ENCODE data around the gene SYNJ2.

Gene SYNJ2

GRCh38 chr6:158015188-158015506, 33.5 kb downstream of the SYNJ2 start:
- DNase-seq: no peak

GRCh38 chr6:158016571-158017383, 35.1 kb downstream of the SYNJ2 start:
- DNase-seq: no peak

DNA sequence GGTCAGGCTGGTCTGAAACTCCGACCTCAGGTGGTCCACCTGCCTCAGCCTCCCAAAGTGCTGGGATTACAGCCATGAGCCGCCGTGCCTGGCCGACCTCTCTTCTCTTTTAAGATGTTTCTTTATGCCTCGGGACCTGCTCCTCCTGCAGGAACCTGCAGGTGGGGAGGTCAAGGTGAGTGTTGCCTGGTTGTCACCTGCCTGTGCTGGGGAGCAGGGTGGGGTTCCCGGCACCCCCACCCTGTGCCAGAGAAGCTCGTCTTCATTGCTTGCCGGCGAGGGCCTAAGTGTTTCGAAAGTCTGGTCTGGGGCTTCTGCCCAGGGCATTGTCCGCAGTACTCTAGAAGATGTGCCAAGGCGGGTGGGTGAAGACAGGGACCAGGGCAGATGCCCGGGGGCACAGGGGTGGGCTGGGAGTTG, 36.0 kb downstream of the SYNJ2 start:
- no peak for DNase-seq

GRCh38 chr6:158018041-158018771, 36.5 kb downstream of the SYNJ2 start:
- no peak for DNase-seq

DNA sequence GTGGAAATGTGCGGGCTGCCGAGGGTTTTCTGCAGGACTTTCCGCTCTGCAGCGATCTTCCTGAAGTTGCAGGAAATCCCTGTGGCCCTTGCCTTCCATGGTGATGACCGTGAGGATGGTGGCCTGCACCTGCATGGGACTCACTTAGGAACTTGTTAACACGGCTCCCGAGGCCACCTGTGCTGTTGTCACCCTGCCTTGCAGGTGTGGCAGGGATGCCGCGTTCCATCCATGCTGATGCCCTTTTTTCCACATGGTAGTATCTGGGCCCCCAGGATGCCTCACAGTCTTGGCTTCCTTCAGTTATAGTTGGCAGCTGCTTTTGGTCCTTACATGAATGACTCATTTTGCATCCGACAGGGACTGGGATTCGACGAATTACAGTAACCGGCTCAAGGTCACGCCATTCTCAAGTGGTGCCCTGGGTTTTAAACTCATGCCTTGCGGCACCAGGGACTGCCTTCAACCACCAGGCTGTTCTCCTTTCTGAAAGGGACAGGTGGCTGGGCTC, 37.2 kb downstream of the SYNJ2 start:
- DNase-seq: no peak

DNA sequence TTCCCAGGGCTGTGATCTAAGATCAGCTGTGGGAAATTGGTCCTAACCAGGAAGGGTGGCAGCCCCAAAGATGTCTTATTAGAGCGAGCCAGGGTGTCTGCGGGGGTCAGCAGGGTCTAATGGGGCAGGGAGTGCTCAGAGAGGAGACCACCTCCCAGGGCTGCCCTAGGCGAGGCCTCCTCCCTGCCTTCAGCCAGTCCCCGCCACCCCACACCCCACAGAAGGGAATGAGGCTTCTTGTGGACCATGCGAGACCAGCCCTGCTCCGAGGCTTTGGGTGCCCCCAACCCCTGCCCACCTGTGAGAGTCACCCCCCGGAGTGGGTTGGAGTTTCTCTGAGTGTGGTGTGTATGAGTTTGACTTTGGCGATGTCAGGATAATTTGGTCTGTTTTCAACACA, 37.8 kb downstream of the SYNJ2 start:
- DNase-seq: no peak

DNA sequence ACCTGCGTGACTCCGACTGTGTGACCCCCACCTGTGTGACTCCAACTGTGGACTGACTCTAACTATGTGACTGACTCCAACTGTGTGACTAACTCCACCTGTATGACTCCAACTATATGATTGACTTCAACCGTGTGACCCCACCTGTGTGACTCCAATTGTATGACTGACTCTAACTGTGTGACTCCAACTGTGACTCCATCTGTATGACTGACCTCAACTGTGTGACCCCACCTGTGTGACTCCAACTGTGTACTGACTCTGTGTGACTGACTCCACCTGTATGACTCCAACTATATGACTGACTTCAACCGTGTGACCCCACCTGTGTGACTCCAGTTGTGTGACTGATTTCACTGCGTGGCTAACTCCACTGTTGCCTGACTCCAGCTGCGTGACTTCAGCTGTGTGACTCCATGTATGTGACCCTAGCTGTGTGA, 38.6 kb downstream of the SYNJ2 start:
- DNase-seq: no peak

GRCh38 chr6:158020811-158021210, 39.1 kb downstream of the SYNJ2 start:
- DNase-seq: no peak

- DNase-seq: no peak
These were observed 39.7 kb downstream of the SYNJ2 start for GRCh38 chr6:158021376-158021775.

DNA sequence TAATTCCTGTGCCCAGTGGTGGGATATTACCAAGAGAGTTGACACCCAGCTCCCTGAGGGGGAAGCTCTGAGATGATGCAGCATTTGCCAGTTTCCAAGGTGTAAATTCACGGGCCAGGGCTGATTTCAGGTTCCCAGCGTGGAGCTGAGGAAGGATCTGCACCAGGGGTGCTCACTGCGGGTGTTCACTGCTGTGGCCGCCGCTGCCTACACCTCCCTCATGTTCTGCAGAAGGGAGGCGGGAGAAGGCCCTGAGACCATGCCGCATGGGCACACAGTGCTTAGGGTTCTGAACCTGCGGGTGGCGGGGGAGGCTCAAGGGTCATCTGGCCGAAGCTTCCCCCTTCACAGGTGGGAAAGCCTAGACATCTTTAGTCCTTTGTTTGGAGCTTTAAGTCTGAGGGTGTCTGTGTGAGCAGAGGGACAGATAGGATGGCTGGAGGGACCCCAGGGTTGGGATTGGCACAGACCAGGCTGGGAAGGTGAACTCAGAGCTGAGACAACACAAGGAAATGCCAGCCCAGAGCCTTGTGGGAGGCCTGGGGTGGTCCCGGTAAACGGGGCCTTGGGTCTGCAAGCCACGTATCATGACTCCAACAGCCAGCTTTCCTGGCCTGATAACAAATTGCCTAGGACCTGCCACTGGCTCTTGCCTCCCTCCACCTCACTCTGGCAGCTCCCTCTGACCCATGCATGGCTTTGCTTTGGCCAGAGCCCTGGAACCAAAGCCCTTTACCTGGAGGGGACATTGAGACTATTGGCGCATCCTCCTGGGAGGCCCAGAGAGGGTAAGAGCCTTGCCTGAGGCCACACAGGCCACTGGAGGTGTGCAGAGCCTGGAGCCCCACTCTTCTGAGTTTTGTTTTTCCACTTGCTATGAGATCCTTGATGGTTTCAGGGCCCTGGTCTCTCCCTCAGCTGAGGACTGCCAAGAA, 40.4 kb downstream of the SYNJ2 start:
- DNase-seq: no peak

GRCh38 chr6:158022749-158023596, 41.3 kb downstream of the SYNJ2 start:
- DNase-seq: no peak

DNA sequence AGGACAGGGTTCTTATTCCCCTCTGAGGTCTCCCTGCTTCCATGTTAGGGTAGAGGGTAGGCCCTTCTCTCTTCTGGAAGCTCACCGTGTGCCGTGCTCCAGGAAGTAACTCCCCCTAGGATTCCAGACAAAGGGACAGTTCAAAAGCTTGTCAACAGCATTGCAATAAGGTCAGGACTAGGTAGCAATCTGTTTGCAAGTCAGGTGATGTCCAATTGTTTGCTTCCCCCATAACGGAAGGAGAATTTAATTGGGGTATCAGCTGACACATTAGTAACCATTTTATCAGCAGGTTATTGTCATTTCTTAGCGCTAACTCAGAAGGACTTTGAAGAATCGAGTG, 41.9 kb downstream of the SYNJ2 start:
- no peak for DNase-seq

DNA sequence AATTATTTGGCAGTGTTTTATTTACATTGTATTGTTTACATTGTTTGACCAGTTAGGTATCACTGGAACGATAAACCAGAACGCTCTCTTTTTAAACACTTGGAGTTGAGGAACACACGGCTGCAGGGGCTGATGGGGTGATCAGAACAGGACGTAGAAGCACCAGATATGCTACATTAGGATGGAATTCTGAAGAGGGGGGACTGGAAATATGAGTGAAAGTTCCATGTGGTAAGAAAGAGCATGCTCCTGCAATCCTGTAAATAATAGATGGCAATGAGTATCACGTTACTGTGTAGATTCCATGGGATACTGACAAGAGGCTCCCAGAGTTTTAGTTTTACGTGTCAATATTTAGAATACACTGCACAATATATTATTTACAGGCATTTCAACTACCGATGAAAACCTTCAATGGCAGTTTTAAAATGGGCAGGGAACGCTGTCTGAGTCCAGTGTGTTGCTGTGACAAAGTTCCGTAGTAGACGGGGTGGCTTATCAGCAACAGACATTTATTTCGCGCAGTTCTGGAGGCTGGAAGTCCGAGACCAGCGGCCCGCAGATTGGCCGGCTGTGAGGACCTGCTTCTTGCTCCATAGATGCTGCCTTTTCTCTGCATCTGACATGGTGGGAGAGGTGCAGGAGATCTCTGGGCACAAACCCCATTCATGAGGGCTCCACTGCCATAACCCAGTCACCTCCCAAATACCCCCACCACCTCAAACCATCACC, 43.1 kb downstream of the SYNJ2 start:
- no peak for DNase-seq

DNA sequence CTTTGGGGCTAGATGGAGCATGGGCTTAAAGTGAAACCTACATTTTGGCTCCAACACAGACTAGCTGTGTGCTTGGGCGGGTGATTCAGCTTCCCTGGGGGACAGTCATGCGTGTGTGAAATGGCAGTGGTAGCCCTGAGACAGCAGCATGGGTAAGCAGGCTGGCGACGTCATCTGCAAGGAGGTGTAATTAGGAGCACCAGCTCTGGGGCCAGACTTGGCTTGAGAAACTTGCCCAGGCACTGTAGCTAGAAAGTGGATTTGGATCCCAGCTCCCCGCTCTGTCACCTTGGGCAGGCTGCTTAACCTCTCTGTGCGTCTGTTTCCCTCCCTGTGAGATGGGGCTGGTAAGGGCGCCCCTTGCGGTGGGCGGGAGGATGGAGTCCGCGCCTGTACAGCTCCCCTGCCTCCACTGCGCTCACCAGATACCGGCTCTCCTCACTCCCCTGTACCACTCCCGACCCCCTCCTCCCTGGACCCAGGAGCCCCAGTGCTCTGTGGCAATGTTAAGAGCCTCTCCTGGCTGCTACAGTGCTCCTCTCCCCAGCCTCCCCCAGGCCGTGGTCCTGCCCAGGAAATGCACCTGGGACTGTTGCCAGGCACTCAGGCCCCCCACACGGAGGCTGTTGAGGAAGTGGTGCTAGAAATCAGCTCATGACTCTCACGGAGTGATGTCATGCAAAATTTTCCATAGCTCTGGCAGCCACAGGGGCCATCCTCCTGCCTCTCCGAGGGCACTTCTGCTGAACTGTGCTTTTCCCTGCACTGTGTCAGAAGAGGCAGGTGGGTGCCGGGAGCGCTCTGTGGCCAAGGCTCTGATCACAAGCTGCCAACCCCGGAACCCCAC, 44.6 kb downstream of the SYNJ2 start:
- DNase-seq: peak; percentile 76

DNA sequence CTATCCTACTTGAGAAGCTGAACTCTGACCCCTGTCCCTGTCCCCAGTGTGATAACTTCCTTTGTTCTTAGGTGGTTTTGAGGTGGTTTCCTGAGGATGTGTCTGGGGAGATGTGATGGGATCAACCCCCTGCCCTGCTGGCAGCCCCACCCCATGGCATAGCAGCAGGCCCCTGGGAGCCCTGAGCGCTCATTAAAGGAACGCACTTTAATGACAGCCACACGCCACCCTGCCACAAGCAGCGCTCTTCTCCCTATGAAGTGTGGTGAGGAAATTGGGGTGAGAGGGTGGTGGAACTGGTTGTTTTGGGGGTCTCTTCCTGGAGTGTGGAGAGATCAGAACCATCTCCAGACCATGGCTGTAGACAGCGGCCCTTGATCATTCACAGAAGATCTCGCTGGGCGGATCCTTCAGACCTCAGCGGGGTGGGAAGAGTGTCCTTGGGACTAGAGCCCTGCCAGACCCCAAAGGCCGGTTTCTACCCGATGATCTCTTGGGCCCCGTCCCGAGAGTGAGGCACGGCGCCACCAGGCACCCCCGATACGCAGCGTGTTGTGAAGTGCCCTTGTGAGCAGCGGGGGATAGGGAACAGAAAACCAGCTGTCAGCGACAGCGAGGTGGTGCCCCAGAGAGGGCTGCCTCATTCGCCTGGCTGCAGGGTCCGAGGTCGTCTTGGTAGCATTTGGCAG, 45.4 kb downstream of the SYNJ2 start:
- no peak for DNase-seq

DNA sequence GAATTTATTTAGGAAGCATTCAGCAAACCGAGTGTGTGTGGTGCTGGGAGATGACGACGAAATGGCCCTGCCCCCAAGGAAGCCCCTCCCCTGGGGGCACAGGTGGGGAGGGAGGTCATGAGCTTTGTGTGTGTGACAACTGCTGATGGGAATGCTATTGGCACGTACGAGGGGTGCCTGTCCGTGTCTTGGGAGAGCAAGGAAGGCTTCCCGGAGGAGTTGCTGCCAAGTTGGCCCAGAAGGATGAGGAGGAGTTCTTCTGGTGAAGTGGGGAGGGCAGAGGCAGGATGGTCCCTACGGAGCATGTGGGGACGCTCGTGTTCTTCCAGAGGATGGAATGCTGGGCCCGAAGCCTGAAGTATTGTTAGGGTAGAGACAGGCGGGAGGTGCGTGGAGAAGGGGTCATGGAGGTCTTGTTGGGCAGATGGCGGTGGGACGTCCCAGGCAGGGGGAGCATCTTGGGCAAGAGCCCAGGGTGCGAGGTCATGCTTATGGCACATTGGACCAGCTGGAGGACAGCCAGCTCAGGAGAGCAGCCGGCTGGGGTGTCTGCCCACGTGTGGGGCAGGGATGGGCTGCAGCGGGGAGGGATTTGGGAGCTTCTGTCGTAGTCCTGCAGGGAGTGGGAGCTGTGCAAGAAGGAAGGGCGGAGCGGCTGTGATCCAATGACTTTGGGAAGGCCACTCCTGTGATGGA, 46.1 kb downstream of the SYNJ2 start:
- no peak for DNase-seq

- DNase-seq: no peak
These were observed 46.8 kb downstream of the SYNJ2 start for GRCh38 chr6:158028421-158028820.

GRCh38 chr6:158028876-158029275, 47.2 kb downstream of the SYNJ2 start:
- DNase-seq: no peak

DNA sequence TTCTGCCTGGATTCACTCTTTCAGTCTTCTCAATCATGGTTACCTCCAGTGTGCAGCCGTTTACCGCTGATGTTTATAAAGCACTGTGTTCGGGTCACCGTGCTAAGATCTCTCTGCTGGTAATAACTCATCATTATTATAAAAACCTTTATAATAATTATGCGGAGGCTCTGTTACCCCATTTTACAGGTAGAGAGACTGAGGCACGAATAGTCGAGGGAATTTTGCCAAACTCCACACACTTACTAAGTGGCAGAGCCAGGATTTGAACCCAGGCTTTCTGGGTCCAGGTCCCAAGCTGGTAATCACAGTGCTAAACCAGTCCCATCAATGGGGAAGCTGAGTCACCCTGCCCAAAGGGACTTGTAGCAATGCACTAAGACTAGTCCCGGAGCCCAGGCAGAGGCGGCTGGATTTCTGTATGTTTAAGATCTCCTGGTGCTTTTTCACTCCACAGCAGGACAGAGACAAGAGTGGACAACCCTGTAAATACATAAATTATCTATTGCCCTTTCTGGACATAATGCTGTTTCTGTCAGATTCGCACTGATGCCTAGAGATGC, 48.1 kb downstream of the SYNJ2 start:
- no peak for DNase-seq

All from NCI-H1092 (cell line).